ENCODE measurements around the gene TMEM170A.
A peak's percentile ranks its signal among the peaks of the same experiment; 100 is the strongest.

DNA sequence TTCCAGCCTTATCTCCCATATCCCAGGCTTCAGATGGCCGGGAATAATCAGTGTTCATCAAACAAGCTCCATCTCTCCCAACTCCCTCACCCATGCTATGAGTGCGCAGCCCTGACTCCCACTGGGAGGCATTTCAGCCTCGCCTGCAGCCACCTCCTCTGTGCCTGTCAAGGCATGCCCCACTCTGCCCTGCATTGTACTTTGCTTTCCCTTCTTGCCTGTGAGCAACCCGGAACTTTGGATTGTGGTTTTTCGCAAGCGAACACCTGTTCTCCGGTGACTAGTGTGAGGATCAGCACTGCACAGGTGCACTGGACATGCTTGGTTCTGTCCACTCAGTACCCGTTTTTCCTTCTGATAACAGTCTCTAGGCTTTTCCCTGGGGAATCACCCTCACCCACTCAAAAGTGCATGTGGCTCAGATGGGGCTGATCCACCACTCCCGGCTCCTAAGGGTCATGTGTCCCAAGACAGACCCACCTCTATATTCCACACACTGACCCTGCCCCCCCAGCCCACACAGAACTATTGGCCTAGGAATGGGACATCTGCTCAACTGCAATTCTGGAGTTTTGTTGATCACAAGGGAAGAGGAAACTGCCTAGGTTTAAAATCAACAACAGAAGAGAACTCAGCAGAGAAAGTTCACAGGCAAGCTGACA lies 21.7 kb upstream of the TMEM170A start:
- peak; percentile 22 for TF ChIP-seq POLR2A (IDR thresholded peaks at IDR 0.05)
- peak in 1 of 4 experiments; percentile 6 for TF ChIP-seq CTCF (IDR thresholded peaks at IDR 0.05)
- peak; percentile 87 for TF ChIP-seq POLR2AphosphoS5 (IDR thresholded peaks at IDR 0.05)

Data from prostate gland (tissue), 2 donors.